Measurements from ENCODE around the gene RAB31.

DNA sequence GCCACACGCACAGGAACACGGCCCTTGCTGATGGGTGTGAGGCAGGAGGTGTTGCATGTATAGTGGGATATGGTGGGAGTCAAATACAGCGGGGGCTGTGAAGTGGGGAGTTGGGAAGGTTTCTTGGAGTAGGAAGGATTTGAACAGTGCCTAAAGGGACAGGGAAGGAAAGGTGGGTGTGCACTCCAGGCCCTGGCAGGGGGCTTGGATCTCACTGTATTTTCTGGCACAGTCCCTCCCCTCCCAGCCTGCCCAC lies 6.9 kb downstream of the RAB31 start:
- no peak for TF ChIP-seq CTCF (conservative IDR thresholded peaks at IDR 0.05 in 1 of 2, IDR thresholded peaks at IDR 0.05 in 1 of 2; ENCODE audit: extremely low read depth in 1 of 2, insufficient read depth in 1 of 2, low read depth in 1 of 2, low read length in 2 of 2)
- no peak for TF ChIP-seq EZH2 (IDR thresholded peaks at IDR 0.05; ENCODE audit: borderline replicate concordance, low read length)
